ENCODE results near the gene PHACTR3.

DNA sequence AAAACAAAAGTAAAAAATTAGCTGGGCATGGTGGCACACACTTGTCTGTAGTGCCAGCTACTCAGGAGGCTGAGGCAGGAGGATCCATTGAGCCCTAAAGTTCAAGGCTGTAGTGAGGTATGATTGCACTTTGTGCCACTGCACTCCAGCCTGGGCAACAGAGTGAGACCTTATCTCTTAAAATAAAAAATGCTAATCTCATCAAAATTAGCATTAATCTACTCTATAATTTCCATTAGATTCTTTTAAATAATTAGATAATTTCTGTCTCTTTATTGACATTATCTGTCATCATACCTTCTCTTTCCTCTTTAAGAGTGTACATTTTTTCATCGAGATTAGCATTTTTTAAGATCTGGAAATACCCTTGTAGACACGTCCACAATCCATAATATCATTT is 48.0 kb downstream of the PHACTR3 start:
- TF ChIP-seq CTCF (IDR thresholded peaks at IDR 0.05) (no peak), ZFX (IDR thresholded peaks at IDR 0.05; ENCODE audit: borderline replicate concordance) (no peak)
